M059J (cell line): ENCODE measurements around the gene SORD. TPM values are rescaled to one million over a fixed set of nuclear protein-coding genes. Genes with fewer than 3 reads are reported as not detected.
"Not testable (repeated sequence)": the region's sequence is repeated elsewhere in the genome, so short reads cannot be mapped to it uniquely, and the experiment has no call there.

Experiments used
- DNase-seq: peaks from one replicate; pipeline ENCODE4 v3.0.0-alpha.2; 2012; ENCODE audit warnings: low read depth
- total RNA-seq: library from RNA; depleted of rRNA; stranded (reverse); fragments of >200 nt; shearing (Covaris generic); gene quantifications from 2 replicates; pipeline ENCODE4 v1.2.3, GENCODE V29; 2014

Gene SORD
- total RNA-seq, 1 experiment from 2014 or later: 22.0 TPM

DNA sequence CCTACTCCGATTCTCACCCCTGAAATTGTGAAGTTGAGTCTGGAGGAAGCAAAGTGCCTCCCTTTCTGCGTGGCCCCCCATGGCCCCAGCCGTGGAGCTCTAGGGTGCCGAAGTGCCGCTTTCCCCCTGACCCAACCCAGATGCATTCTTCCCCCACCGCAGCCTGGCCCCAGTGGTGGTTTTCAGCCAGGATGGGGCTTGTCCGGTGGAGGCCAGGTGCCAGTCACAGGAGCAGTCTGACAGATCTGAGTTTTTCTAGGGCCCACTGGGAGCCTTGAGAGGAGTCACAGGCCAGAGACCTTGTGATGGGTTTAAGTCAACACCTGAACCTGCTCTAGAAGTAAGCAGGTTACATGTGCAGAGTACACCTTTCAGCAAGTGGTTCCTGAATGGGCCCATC is 39.3 kb downstream of the SORD start:
- not testable (repeated sequence) for DNase-seq

DNA sequence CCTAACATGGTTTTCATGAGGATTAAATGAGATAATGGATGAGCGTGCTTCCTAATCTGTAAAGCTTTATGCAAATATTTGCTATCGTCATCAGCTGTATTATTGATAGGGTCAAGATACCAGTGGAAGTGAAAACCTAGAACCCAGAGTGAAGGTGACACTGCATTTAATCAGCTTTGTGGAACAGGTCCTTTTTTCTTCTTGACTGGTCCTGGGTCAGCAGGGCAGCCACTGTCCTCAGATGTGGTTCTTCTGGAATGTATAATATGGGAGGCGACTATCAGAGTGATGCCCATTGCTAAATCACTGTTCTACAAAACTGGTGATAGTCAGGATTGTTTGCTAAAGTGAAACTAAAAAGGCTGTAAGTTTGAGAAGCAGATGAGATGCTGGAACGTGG is 41.4 kb downstream of the SORD start:
- DNase-seq: peak; percentile 81

DNA sequence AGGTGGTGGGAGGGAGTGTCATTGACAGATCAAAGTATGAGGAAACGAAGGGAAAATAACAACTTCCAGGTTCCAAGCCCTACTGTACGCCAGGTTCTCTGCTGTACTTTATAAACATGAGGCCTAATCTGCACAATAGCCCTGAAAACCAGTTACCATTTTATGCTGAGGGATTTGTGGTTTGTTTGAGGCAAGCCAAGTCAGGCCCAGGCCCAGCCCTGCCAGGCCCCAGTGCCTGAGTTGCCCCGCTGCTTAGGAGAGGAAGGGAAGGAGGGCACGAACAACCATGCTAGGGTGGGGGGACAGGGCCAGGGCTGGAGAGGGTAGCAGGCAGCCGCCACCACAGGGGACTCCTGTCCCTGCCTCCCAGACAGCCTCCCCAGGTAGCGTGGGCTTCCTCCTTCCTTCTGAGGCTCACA is 47.0 kb downstream of the SORD start:
- DNase-seq: not testable (repeated sequence)

DNA sequence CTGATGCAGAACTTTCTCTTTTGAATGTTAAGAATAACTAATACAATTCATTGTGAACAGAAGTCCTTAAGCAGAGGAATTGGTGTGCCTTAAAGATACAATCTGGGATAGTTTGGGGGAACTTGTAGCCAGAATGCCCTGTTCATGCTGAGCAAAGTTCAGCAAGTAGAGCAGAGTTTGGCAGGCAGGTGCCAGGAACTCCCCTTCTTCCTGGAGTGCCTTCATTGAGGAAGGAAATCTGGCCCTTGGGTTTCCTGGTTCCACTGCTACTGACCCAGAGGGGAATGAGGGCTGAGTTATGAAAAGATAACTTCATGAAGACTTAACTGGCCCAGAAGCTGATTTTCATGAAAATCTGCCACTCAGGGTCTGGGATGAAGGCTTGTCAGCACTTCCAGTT is 50.6 kb downstream of the SORD start:
- not testable (repeated sequence) for DNase-seq

DNA sequence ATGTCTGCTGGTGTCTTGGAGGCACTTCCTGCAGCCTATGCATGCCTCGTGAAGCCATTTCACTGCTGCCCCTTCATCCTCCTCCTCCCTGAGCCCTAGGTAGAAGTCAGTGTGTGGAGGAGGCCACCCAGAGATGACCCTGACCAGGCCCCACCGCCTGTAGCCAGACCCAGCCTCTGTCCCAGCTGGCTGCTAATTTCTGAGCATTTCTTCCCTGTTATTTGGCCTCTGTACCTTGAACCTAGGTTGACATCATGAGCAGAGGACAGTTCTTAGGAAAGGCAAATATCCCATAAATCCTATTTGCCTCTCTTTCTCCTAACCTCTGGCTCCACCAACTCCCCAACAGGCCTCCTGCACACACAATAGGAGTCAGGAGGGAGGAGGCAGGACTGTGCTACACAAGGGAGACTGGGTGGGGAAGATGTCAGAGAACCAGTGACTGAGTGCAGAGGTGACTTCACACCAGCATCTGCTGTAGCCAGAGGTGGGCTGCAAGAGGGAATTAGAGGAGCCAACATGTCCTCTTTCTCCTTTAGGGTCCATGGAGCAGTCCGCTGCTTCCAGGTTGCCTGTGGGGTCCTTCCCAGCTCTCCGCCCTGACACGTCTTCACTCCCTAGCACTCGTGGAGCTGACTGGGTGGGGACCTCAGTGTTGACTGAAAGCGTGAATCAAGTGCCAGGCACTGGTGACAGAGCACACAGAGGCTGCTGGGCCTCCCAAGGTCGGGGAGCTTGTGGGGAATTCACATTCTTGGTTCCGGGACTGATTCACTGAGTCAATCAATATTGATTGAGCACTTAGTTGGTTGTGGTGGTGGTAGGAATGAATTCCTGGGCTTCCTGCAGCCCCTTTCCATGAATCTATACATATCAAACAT is 52.7 kb downstream of the SORD start:
- DNase-seq: not testable (repeated sequence)

DNA sequence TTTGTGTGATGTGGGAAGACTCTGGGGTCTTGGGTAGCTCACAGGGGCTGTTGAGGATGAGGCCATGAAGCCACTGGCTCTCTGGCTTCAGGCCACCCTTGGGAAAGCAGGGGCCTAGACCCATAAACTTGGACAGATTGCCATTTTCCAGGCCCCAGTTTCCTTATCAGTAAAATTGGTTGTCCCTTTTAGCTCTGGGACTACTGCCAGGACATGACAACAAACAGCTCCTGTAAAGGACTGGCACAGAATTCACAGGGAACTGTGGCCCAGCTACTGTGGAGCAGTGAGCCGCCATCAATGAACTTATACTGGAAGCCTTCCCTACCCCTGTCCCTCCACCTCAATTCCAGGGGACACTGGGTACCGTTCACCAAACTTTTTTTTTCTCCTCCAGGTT is 54.4 kb downstream of the SORD start:
- not testable (repeated sequence) for DNase-seq

DNA sequence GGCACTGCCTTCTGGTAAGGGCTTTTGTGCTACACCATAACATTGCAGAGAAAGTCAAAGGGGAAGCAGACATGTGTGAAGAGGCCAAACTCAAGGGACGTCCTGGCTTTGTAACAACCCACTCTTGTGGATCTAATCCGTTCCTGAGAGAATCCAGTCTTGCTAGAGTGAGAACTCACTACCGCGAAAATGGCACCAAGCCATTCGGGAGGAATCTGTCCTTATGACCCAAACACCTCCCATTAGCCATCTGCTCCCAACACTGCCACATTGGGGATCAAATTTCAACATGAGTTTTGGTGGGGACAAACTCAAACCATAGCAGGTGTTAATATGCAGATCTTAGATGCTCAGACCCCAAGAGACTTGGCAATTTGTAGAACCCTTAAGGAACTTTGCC is 56.2 kb downstream of the SORD start:
- DNase-seq: not testable (repeated sequence)

DNA sequence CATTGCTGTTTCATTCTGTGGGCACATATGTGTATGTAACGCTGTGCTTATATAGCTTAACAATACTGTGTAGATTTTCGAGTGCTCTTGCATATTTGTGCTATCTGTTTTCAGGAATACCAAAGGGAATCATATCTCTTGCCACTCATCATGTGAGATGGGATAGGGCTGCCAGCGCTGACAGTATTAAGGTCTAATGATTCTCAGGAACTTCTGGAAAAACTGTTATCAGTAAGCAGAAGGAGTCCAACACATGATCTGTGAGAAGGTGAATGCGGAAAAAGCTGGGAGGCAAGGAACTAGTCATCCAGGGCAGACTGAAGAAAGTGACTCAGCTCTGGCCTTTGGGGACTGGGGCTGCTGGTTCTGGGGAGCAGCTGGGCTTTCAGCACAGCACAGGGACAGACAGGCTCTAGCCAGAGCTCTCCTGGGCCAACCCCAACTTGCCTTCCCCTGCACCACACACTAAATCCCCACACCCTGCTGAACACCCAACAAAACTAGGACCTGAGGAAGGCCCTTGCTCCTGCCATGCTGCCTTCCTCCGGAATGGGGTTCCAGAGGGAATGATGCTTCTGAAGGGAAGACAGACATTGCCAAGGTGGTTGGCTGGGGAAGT is 56.7 kb downstream of the SORD start:
- DNase-seq: not testable (repeated sequence)

DNA sequence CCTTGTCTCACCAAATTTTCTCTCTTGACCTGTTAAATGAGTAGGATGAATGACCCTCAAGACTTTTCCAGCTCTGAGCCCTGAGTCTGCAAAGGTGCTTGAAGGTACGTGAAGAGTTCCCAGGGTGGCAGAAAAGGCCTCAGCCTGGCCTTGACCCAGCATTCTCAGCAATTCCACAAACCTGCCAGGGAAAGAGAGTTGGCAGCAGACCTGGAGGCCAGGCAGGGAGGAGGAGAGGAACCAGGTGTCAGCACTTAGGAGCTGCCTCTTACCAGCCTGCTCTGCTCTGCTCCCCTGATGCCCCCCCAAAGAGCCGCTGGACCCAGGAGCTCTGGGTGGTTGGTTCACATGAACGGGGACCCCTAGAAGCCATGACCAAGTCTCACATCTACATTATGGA is 57.6 kb downstream of the SORD start:
- not testable (repeated sequence) for DNase-seq

DNA sequence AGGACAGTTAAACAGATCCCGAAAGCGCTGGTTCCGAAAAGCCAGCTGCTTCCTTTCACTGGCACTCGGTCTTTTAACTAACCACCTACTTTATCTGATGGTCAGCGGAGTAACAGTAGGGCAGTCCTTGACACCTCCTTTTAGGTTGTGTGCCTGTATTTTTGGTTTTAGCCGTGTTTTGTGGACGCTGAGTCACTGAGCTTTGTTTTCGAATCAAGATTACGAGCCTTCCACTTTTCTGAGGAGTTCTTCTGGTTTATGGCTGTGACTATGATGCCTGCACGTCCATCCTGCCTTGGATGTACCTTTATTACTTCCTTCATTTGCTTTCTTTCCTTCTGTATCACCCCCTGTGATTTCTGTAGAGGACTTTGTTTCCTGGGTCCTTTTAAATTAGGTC is 59.4 kb downstream of the SORD start:
- peak; percentile 31 for DNase-seq

DNA sequence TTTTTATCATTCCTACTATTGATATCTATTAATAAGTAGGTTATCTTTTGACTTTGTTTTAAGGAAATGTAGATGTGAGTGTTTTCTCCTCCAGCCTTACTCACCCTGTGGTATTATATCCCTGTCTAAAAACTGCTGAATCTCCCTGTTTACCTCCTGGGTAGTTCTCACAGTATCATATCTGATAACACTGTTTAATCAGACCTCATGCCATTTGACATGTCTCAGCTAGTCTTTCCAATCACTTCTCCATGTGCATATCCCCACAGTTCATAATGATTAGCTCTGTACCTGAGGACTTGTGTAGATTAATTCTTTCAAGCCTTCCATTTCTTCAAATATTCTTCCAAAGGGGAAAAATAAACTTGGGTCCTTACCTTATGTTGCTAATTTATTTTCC is 60.2 kb downstream of the SORD start:
- no peak for DNase-seq

DNA sequence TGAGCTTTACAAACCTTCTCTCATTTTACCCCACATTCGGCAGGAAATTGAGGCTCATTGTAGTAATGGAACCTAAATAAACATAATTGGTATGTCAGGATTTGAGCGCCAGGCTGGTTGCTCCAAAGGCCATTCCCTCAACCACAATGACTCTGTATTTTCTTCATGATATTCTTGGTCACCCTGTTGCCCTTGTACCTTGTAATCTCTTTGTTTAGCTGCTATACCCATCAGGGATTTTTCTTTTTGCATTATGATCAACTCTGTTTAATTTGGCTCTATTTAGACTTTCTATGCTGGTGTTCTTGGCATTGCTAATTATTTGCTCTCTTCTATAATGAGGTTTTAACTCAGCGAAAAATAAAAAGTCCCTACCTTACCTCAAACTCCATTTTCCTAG is 61.2 kb downstream of the SORD start:
- DNase-seq: peak; percentile 25

DNA sequence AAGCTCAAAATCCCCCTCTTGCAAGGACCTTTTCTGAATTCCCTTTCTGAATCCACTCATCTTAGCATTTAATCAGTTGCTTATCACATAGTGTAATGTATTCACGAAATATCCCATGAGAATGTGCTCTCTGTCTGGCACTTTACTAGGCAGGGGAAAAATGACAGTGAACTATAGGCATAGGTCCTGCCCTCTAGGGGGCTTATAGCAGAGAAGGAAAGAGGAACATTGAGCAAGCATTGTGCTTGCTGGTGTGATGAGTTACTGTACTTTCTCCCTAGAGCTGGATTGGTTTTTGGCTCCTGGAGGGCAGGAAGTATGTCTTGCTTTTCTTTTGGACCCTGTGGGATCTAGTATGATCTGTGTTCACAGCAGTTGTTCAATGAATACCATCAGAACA is 64.5 kb downstream of the SORD start:
- no peak for DNase-seq

DNA sequence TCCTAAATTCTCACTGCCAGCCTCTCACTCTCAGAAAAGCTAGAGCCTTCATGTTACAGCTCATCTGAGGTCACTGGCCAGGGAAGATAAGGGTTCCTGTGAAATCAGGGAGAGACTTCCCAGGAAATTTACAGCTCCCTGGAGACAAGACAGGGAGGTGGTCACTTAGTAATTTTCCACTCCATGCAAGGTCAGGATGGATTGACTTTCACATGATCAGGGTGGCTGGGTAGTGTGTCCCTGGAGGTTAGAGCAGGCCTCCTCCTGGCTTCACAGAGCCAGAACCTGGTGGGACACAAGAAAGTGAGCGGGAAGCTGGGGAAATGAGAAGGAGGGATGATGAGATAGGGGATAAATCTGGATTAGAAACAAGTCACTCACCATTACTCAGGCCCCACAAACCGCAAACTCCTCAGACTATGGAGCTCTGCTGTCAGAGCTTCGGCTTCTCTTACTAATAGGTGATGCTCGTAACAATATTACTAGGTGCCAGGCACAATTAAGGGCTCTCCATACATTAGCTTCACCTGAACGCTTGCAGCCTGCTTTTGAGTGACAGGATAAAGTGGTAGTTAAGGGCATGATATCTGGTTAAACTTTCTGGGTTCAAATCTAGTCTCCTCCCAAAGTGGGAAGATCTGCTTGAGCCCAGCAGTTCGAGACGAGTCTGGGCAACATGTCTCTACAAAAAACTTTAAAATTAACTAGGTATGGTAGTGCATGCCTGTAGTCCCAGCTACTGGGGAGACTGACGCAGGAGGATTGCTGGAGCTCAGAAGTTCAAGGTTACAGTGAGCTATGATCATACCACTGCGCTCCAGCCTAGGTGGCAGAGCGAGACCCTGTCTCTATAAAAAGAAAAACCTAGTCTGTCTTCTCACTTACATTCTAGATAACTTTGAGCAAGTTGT is 66.1 kb downstream of the SORD start:
- peak; percentile 76 for DNase-seq

DNA sequence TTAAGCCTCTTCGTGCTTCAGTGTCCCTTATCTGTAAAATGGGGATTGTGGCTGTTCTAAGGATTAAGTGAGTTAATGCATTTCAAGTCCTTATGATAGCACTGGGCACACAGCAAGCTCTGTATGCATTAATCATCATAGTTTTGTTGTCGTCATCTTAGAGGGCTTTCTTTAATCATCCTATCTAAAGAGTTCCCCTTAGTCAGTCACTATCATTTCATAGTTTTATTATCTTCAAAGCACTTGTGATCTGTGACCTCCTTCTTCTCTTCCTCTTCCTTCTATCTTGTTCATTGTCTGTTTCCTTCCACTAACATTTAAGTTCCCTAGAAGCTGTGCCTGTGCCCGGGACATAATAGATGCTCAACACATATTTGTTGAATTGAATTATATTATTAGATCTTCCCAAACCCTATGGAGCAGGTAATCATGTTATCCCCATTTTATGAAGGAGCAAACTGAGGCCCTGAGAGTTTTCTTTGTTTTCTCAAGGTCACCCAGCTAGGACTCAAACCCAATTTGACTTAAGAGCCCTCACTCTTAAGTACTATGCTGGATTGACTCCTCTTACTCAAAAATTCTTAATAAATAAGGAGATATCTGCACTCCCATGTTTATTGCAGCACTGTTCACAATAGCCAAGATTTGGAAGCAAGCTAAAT is 66.8 kb downstream of the SORD start:
- DNase-seq: no peak

DNA sequence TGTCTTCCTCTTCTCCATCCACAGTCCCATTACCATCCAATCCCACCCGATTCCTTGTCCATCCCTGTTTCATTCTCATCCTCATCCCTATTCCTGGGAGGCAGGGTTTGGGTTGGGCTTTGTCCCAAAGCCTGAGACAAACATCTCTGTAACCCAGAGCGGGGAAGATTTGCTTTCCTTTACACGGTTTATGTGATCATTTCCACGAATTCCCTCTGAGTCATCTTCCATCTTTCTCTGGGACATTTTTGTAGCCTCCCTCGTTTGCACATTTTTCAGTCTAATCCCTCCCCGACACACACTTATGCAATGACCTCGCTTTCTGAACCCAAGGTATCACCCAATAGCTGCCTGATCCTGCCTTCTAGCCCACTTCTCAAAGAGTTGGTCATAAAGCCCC is 68.2 kb downstream of the SORD start:
- peak; percentile 65 for DNase-seq

DNA sequence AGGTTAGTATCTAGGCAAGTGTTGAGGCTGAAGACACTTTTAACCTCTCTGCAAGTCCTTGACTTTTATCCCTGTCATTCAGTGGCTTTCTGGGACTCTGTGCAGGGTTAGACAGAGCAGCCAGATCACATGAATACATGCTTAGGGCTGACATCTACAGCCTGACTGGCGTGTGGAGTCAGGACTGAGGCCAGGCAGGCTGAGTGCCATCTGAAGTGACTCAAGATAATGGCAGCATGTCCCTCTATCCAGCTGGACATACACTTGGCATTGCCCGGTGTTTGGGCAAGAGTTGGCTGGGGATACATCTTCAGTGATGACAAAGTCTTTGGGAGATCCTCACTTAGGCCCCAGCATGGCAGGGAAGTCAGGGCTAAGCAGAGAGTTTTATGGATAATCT is 68.6 kb downstream of the SORD start:
- no peak for DNase-seq

DNA sequence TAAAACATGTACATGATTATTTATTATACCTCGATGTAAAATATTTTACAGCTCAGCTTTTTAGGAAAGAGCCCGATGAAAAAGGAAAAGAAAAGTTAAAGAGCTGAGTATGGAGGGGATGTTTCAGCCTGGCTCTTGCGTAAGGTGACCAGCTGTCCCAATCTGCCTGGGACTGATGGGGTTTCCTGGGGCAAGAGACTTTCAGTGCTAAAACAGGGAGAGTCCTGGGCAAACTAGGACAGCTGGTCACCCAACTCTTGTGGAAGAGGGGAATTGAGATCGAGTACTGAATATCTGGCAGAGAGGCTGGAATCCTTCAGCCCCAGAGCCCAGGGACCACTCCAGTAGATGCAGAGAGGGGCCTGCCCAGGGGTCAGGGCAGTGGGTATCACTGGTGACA is 70.0 kb downstream of the SORD start:
- DNase-seq: no peak

DNA sequence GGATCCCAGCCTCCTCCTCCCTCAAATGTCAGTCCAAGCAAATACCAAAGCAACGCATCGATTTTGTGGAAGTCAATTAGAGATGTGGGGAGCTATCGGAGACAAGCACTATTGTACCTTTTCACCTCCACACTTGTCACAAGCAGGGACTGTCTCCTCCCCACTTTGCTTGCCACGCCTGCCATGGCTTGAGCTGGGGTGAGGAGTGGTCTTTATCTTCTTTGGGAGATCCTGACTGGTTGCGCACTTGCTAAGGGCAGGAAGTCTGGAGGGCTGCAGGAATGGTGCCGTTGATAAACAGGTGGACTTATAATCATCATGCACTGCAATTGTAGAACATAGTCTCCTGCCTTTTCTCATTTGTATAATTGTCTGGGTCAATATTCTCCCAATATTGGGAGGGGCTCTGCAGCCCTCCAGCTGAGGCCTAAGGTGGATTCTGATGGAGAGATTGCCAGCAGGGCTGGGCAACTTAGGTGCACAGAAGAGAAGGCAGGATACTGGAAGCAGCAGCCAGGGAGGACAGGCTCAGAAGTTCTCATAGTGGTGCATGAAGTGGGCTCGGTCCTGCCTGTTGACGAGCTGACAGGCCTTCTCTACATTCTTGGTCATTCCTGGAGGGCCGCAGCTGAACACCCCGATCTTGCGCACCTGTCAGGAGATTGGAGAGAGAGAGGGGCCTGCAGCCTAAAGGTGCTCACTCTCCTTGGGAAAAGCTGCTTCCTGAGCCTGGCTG is 70.8 kb downstream of the SORD start:
- no peak for DNase-seq

DNA sequence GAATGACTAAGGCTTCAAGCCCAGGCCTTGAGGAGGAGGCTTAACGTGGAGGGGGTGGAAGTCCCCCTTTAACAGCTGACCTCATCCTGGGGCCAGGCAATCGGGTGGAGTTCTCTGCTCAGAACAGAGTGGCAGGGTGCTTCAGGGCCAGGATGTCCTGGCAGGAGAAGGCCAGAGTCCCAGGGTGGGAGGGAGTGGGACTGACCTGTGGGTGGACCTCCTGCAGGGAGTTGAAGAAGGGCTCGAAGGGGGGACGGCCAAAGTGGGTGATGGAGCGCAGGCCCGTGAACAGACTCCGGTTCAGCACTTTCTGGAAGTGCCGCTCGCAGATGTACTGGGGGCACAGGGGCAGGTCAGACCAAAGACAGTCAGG is 71.3 kb downstream of the SORD start:
- DNase-seq: no peak

DNA sequence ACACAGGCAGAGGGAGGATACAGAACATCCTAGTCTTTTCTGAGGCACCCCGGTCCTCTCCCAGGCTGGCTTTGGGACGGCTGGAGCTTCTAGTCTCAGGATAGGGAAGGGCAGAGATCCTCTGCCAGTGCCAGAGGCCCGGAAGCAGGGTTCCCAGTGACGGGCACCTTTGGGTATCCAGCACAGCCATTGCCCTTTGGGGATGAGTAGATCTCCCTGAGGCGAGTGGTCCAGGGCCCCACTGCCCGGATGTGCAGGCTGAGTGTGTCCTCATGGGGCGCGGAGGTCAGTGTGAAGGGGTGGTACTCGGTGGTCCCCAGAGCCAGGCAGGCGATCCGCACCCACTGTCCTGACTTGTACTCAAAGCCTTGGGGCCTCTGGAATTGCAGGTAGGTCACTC is 72.7 kb downstream of the SORD start:
- no peak for DNase-seq
